Osteoblast (primary cell): ENCODE measurements around the gene PLIN5. TPM values are rescaled to one million over a fixed set of nuclear protein-coding genes. Genes with fewer than 3 reads are reported as not detected.
"Not testable (repeated sequence)": the region's sequence is repeated elsewhere in the genome, so short reads cannot be mapped to it uniquely, and the experiment has no call there.

Experiments
- DNase-seq: peaks from one replicate; pipeline ENCODE4 v3.0.0; 2011; ENCODE audit warnings: low spot score, mixed read lengths; ENCODE audit not compliant: insufficient read length; ENCODE audit errors: missing footprints
- H2AFZ ChIP-seq: 2 replicates; pipeline ENCODE4 v1.6.0; 2011; ENCODE audit warnings: mild to moderate bottlenecking, low read length
- H3K27ac ChIP-seq: 2 replicates; pipeline ENCODE4 v1.5.1; 2011; ENCODE audit warnings: mild to moderate bottlenecking, low read depth, low read length, moderate library complexity
- H3K27me3 ChIP-seq: 2 replicates; pipeline ENCODE4 v1.6.0; 2012; ENCODE audit warnings: mild to moderate bottlenecking, control low read depth, inconsistent platforms, low read length, moderate library complexity; ENCODE audit not compliant: insufficient read depth
- H3K36me3 ChIP-seq: 2 replicates; pipeline ENCODE4 v1.5.1; 2011; ENCODE audit warnings: mild to moderate bottlenecking, low read length, control low read depth, moderate library complexity; ENCODE audit not compliant: insufficient read depth
- H3K4me1 ChIP-seq: 2 replicates; pipeline ENCODE4 v1.5.1; 2011; ENCODE audit warnings: mild to moderate bottlenecking, low read length, control low read depth, moderate library complexity; ENCODE audit not compliant: insufficient read depth
- H3K4me2 ChIP-seq: 2 replicates; pipeline ENCODE4 v1.6.0; 2011; ENCODE audit warnings: mild to moderate bottlenecking, low read length; ENCODE audit not compliant: insufficient read depth
- H3K4me3 ChIP-seq: fragments of 200-600 bp; sonication (generic); 3 replicates; pipeline ENCODE4 v1.5.1; 2012; ENCODE audit warnings: mild to moderate bottlenecking, low read length, inconsistent platforms; ENCODE audit not compliant: insufficient read depth
- H3K79me2 ChIP-seq: 2 replicates; pipeline ENCODE4 v1.6.0; 2012; ENCODE audit warnings: mild to moderate bottlenecking, low read length, control low read depth, inconsistent platforms; ENCODE audit not compliant: insufficient read depth
- H3K9me3 ChIP-seq: 2 replicates; pipeline ENCODE4 v1.5.1; 2011; ENCODE audit warnings: low read depth, low read length, control low read depth
- H4K20me1 ChIP-seq: 2 replicates; pipeline ENCODE4 v1.6.0; 2012; ENCODE audit warnings: mild to moderate bottlenecking, low read length, control low read depth; ENCODE audit not compliant: insufficient read depth
- CTCF ChIP-seq: IDR thresholded peaks from 2 replicates; pipeline ENCODE4 v1.5.1; 2011; ENCODE audit warnings: mild to moderate bottlenecking, low read depth, low read length, moderate library complexity; ENCODE audit errors: extremely low read depth
- total RNA-seq: library from RNA; depleted of rRNA; stranded (reverse); fragments of >200 nt; gene quantifications from 2 replicates; pipeline ENCODE4 v1.2.3, GENCODE V29; 2012

Gene PLIN5
- total RNA-seq, 1 donor: 0.36 TPM

- Histone ChIP-seq H3K9me3 (no peaks in the 10 kb centered on the region), H3K4me3 (no peak overlapping the region), H3K27ac (no peak overlapping the region), H2AFZ (no peak overlapping the region), H4K20me1 (no peaks in the 10 kb centered on the region), H3K27me3 (peaks cover 8% of the 10 kb centered on the region), H3K4me2 (no peak overlapping the region), H3K4me1 (no peaks in the 10 kb centered on the region), H3K79me2 (no peaks in the 10 kb centered on the region), H3K36me3 (no peaks in the 10 kb centered on the region)
- no peak for DNase-seq
- TF ChIP-seq CTCF: no peak
Observed at GRCh38 chr19:4531562-4532165, 3.4 kb downstream of the PLIN5 start.

GRCh38 chr19:4529924-4530522 is 5.0 kb downstream of the PLIN5 start:
- Histone ChIP-seq H3K27me3 (no peaks in the 10 kb centered on the region), H3K27ac (no peak overlapping the region)
- no peak for DNase-seq

GRCh38 chr19:4528843-4529242 is 6.2 kb downstream of the PLIN5 start:
- no peak overlapping the region for H3K4me3 ChIP-seq
- no peak for TF ChIP-seq CTCF

More at GRCh38 chr19:4529924-4530522, 5.0 kb downstream of the PLIN5 start:
- Histone ChIP-seq H3K4me2 (no peak overlapping the region), H3K4me1 (no peaks in the 10 kb centered on the region), H3K36me3 (no peaks in the 10 kb centered on the region), H3K79me2 (no peaks in the 10 kb centered on the region), H2AFZ (no peak overlapping the region), H3K9me3 (no peaks in the 10 kb centered on the region), H4K20me1 (no peaks in the 10 kb centered on the region), H3K4me3 (no peak overlapping the region)
- TF ChIP-seq CTCF: no peak

GRCh38 chr19:4527377-4527776 is 7.6 kb downstream of the PLIN5 start:
- H3K36me3 ChIP-seq, H3K9me3 ChIP-seq, H3K4me3 ChIP-seq, H3K79me2 ChIP-seq, H3K4me1 ChIP-seq, H3K4me2 ChIP-seq, DNase-seq, H2AFZ ChIP-seq, H4K20me1 ChIP-seq, H3K27me3 ChIP-seq, H3K27ac ChIP-seq: not testable (repeated sequence)

More at GRCh38 chr19:4528843-4529242, 6.2 kb downstream of the PLIN5 start:
- H3K4me2 ChIP-seq: no peak overlapping the region
- H3K27ac ChIP-seq: no peak overlapping the region
- no peaks in the 10 kb centered on the region for H3K9me3 ChIP-seq
- H3K79me2 ChIP-seq: no peaks in the 10 kb centered on the region
- H3K27me3 ChIP-seq: no peaks in the 10 kb centered on the region
- H4K20me1 ChIP-seq: no peaks in the 10 kb centered on the region
- DNase-seq: no peak
- no peaks in the 10 kb centered on the region for H3K36me3 ChIP-seq
- H2AFZ ChIP-seq: no peak overlapping the region
- H3K4me1 ChIP-seq: no peaks in the 10 kb centered on the region
